Measurements from ENCODE around the gene PTER.

- no peak for TF ChIP-seq POLR2A (IDR thresholded peaks at IDR 0.05; ENCODE audit: low read length)
- no peak for TF ChIP-seq GATA1 (IDR thresholded peaks at IDR 0.05; ENCODE audit: low read depth, low read length)
Measured at GRCh38 chr10:16519250-16519907, 82.6 kb downstream of the PTER start.

All from erythroblast (primary cell).